OCI-LY3 (cell line): Measurements from ENCODE around the gene CMPK2.
"Not testable (repeated sequence)": the region's sequence is repeated elsewhere in the genome, so short reads cannot be mapped to it uniquely, and the experiment has no call there.

ENCODE experiments used
- H2AFZ ChIP-seq: fragments of 200-600, 300-600 bp; shearing (Covaris generic); 2 replicates; pipeline ENCODE4 v1.6.0; 2014; ENCODE audit warnings: antibody characterized with exemption, low read depth, low read length
- H3K27ac ChIP-seq: fragments of 200-600, 300-600 bp; sonication (generic); 2 replicates; pipeline ENCODE4 v1.5.1; 2014; ENCODE audit warnings: mild to moderate bottlenecking, low read length, moderate library complexity, mixed read lengths
- H3K27me3 ChIP-seq: fragments of 200-600, 300-600 bp; sonication (generic); 2 replicates; pipeline ENCODE4 v1.6.1; 2014; ENCODE audit warnings: low read depth, low read length, mixed read lengths
- H3K36me3 ChIP-seq: fragments of 200-600, 300-600 bp; sonication (generic); replicated peaks from 2 replicates; pipeline ENCODE3; 2014; ENCODE audit warnings: low read depth, low read length, mixed read lengths
- H3K4me1 ChIP-seq: fragments of 300-600, 200-600 bp; sonication (generic); 2 replicates; pipeline ENCODE4 v1.6.1; 2014; ENCODE audit warnings: low read length, mixed read lengths
- H3K4me2 ChIP-seq: fragments of 200-600, 300-600 bp; sonication (generic); 2 replicates; pipeline ENCODE4 v1.6.1; 2014; ENCODE audit warnings: low read length, mixed read lengths
- H3K4me3 ChIP-seq: fragments of 300-600, 200-600 bp; sonication (generic); 2 replicates; pipeline ENCODE4 v1.5.1; 2014; ENCODE audit warnings: antibody characterized with exemption, mild to moderate bottlenecking, low read length, moderate library complexity
- H3K79me2 ChIP-seq: fragments of 300-600, 200-600 bp; shearing (Covaris generic); 2 replicates; pipeline ENCODE4 v1.6.1; 2014; ENCODE audit warnings: mild to moderate bottlenecking, low read length, mixed read lengths
- H3K9ac ChIP-seq: fragments of 300-600, 200-600 bp; shearing (Covaris generic); 2 replicates; pipeline ENCODE4 v1.6.0; 2014; ENCODE audit warnings: mild to moderate bottlenecking, low read length, moderate library complexity
- H3K9me3 ChIP-seq: fragments of 200-600, 300-600 bp; shearing (Covaris generic); 2 replicates; pipeline ENCODE4 v1.6.1; 2014; ENCODE audit warnings: low read length, mixed read lengths; ENCODE audit not compliant: insufficient read depth
- H4K20me1 ChIP-seq: fragments of 200-600, 300-600 bp; sonication (generic); 2 replicates; pipeline ENCODE4 v1.6.1; 2016; ENCODE audit warnings: low read length, mixed read lengths; ENCODE audit not compliant: insufficient read depth
- CTCF ChIP-seq: fragments of 200-600, 300-600 bp; sonication (generic); IDR thresholded peaks from 2 replicates; pipeline ENCODE4 v1.5.1; 2014; ENCODE audit warnings: antibody characterized with exemption, low read length, low read depth
- EZH2phosphoT487 ChIP-seq: fragments of 200-600 bp; shearing (Covaris generic); IDR thresholded peaks from 2 replicates; pipeline ENCODE4 v1.6.1; 2018; ENCODE audit warnings: antibody characterized with exemption, mixed run types, low read depth

Gene CMPK2

DNA sequence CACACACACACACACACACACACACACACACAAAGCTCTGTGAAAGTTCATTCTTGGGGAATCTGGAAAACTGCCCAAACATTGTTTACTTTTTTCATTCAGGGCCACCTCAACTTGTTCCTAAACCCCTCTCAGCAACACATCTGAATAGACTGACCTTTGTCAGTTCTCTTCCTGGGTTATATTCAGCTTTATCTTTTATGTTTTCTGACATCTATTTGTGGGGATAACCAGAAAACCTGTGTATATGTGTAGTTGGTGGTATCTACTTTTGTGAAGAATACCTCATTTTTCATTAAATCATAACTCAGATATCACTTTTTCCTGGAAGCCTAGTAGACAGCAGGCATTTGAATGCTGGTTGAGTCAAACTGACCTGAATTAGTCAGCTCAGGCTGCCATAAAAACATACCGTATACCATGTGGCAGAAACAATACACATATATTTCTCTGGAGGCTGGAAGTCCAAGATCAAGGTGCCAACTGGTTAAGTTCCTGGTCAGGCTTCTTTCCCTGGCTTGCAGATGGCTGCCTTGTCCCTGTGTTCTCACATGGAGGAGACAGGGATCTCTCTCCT, 40.5 kb upstream of the CMPK2 start:
- Histone ChIP-seq H3K27ac (no peak overlapping the region), H3K9me3 (no peaks in the 10 kb centered on the region), H3K79me2 (no peaks in the 10 kb centered on the region), H3K27me3 (peaks cover 28% of the 10 kb centered on the region), H2AFZ (no peak overlapping the region), H3K4me1 (no peaks in the 10 kb centered on the region), H3K4me3 (no peak overlapping the region), H3K9ac (no peak overlapping the region), H3K4me2 (no peak overlapping the region), H4K20me1 (no peaks in the 10 kb centered on the region), H3K36me3 (no peaks in the 10 kb centered on the region)
- no peak for TF ChIP-seq CTCF
- TF ChIP-seq EZH2phosphoT487, result no peak

DNA sequence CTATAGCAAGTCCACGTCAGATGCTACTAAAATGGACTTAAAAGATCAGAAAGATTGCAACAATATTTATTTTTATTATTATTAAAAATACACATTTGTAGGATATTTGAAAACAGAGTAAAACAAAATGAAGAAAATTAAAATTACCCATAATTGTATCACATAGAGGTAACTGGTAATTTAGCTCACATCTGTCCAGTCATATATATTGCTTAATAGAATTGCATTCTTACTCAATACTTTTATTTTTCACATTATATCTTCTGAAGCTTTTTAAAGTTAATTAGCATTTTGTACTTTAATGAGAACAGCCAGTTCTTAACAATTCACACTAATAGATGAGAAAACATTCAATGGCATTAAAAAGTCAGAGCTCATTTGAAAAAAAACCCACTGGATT, 40.0 kb upstream of the CMPK2 start:
- Histone ChIP-seq H3K27ac (no peak overlapping the region), H2AFZ (no peak overlapping the region), H3K4me1 (no peaks in the 10 kb centered on the region), H3K79me2 (no peaks in the 10 kb centered on the region), H3K4me2 (no peak overlapping the region), H4K20me1 (no peaks in the 10 kb centered on the region), H3K36me3 (no peaks in the 10 kb centered on the region), H3K9me3 (no peaks in the 10 kb centered on the region), H3K4me3 (no peak overlapping the region), H3K9ac (no peak overlapping the region), H3K27me3 (peaks cover 24% of the 10 kb centered on the region)
- no peak for TF ChIP-seq EZH2phosphoT487

GRCh38 chr2:6902581-6902980, 36.9 kb upstream of the CMPK2 start:
- H3K4me1 ChIP-seq, H2AFZ ChIP-seq, H3K27me3 ChIP-seq, H4K20me1 ChIP-seq, H3K27ac ChIP-seq, H3K4me2 ChIP-seq, H3K36me3 ChIP-seq, H3K79me2 ChIP-seq, H3K4me3 ChIP-seq, H3K9ac ChIP-seq, H3K9me3 ChIP-seq: not testable (repeated sequence)

DNA sequence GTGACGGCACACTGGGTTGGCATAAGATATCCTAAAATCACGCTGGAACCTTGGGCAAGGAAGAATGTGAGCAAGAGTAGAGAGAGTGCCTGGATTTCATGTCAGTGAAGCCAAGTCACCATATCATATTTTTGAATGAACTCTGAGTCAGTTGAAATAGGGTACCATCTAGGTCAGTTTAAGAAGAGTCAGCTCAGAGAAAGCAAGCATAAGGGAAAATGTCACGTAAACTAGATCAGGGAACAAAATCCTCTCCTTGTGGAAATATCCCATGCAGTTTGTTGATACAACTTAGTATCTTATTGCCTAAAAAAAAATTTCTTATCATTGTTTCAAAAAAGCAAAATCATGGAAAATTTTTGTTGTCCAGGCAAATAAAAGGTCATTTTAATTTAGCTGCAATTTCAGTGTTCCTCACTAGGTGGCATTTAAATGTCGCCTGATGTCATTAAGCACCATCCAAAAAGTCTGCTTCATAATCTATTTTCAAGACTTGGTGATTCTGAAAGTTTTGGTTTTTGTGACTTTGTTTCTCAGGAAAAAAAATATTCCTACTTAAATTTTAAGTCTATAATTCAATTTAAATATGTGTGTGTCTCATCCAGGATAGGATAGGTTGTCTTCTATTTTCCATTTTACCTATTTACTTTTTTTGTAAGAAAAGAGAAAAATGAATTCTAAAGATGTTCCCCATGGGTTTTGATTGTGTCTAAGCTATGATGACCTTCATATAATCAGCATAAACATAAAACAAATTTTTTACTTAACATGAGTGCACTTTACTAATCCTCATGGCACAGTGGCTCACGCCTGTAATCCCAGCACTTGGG, 31.4 kb upstream of the CMPK2 start:
- H3K27ac ChIP-seq, result no peak overlapping the region

More for the DNA sequence above, 31.4 kb upstream of the CMPK2 start:
- no peak overlapping the region for H3K9ac ChIP-seq
- peaks cover 3% of the 10 kb centered on the region; the same call in 1 of the 2 replicates for H3K27me3 ChIP-seq
- no peak overlapping the region for H3K4me2 ChIP-seq
- no peak overlapping the region for H3K4me3 ChIP-seq
- H3K4me1 ChIP-seq, result no peaks in the 10 kb centered on the region
- no peaks in the 10 kb centered on the region for H4K20me1 ChIP-seq
- H2AFZ ChIP-seq, result no peak overlapping the region
- TF ChIP-seq CTCF (peak; percentile 70), EZH2phosphoT487 (no peak)
- no peaks in the 10 kb centered on the region for H3K79me2 ChIP-seq
- H3K36me3 ChIP-seq, result no peaks in the 10 kb centered on the region
- H3K9me3 ChIP-seq, result no peaks in the 10 kb centered on the region
